Keratinocyte (primary cell): ENCODE measurements around the gene SKA2.

ENCODE experiments used
- EZH2 ChIP-seq: IDR thresholded peaks from one replicate; pipeline ENCODE4 v1.6.1; 2012; ENCODE audit warnings: inconsistent platforms, mild to moderate bottlenecking, low read length, moderate library complexity
- TF ChIP-seq, protein P1 (sequence below), 3 experiments: IDR thresholded peaks in 1 of 3; conservative IDR thresholded peaks in 1 of 3; optimal IDR thresholded peaks in 1 of 3; 2 replicates in 2 of 3; 3 replicates in 1 of 3; pipeline versions ENCODE3 to v1.5.1; 2011; ENCODE audit warnings: low read length in 3 of 3, mild to moderate bottlenecking in 3 of 3, moderate library complexity in 2 of 3, control low read depth in 1 of 3, inconsistent platforms in 1 of 3; ENCODE audit not compliant: insufficient read depth in 2 of 3; ENCODE audit errors: extremely low read depth in 1 of 3

DNA sequence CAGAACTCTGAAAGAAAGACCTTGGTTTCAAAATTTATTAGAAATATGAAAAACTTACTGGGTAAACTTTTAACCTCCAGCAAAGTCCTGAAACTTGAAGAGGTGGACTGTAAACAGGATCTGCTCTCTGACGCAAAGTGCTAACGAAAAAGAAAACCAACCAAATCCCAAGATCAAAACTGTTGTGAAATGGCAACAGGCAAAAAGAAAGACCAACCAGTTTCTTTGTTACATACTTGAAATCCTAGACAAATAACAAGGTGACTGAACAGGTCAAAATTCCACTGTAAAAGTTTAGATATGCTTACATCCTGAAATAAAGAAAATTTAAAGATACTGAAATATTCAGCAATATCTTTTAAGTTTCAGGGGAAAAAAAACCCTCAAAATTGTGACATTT lies 92.5 kb downstream of the SKA2 start:
- TF ChIP-seq, protein P1, sequence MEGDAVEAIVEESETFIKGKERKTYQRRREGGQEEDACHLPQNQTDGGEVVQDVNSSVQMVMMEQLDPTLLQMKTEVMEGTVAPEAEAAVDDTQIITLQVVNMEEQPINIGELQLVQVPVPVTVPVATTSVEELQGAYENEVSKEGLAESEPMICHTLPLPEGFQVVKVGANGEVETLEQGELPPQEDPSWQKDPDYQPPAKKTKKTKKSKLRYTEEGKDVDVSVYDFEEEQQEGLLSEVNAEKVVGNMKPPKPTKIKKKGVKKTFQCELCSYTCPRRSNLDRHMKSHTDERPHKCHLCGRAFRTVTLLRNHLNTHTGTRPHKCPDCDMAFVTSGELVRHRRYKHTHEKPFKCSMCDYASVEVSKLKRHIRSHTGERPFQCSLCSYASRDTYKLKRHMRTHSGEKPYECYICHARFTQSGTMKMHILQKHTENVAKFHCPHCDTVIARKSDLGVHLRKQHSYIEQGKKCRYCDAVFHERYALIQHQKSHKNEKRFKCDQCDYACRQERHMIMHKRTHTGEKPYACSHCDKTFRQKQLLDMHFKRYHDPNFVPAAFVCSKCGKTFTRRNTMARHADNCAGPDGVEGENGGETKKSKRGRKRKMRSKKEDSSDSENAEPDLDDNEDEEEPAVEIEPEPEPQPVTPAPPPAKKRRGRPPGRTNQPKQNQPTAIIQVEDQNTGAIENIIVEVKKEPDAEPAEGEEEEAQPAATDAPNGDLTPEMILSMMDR (optimal IDR thresholded peaks at IDR 0.05 in 1 of 3, IDR thresholded peaks at IDR 0.05 in 1 of 3, conservative IDR thresholded peaks at IDR 0.05 in 1 of 3; ENCODE audit: extremely low read depth in 1 of 3, insufficient read depth in 2 of 3, low read length in 3 of 3), result no peak
- TF ChIP-seq EZH2, result no peak
